K562 (cell line): ENCODE measurements around the gene CRY2. TPM values are rescaled to one million over a fixed set of nuclear protein-coding genes. Genes with fewer than 3 reads are reported as not detected.
A peak's percentile ranks its signal among the peaks of the same experiment; 100 is the strongest.

Experiments
- CEBPG ChIP-seq, 3 experiments: fragments of 200-800 bp in 1 of 3; sonication (Bioruptor generic) in 1 of 3; sonication (generic) in 1 of 3; formaldehyde crosslinking in 1 of 3; IDR thresholded peaks in 2 of 3; conservative IDR thresholded peaks in 1 of 3; 2 replicates each; pipeline versions ENCODE4 v1.6.1 to v1.8.0; 2016 to 2022; ENCODE audit warnings: missing compliant biosample characterization in 2 of 3, missing genetic modification characterization in 2 of 3, mild to moderate bottlenecking in 1 of 3, missing genetic modification reagents in 1 of 3
- ETV5 ChIP-seq: sonication (generic); formaldehyde crosslinking; IDR thresholded peaks from 2 replicates; pipeline ENCODE4 v1.4.0; 2020; ENCODE audit warnings: low read depth, mild to moderate bottlenecking, missing genetic modification reagents
- FIP1L1 ChIP-seq: fragments of 200-400 bp; formaldehyde crosslinking; IDR thresholded peaks from 2 replicates; pipeline ENCODE4 v1.6.1; 2018; ENCODE audit warnings: mild to moderate bottlenecking, low read depth, low read length; ENCODE audit not compliant: poor library complexity, severe bottlenecking
- LARP7 ChIP-seq: fragments of 450-650 bp; IDR thresholded peaks from 2 replicates; pipeline ENCODE4 v1.6.1; 2016
- ZNF134 ChIP-seq: fragments of 250-450 bp; sonication (Bioruptor Pico); conservative IDR thresholded peaks from 2 replicates; pipeline ENCODE4 v1.4.0; 2020
- ZNF263 ChIP-seq: sonication (generic); formaldehyde crosslinking; IDR thresholded peaks from 2 replicates; pipeline ENCODE4 v1.8.0; 2022; ENCODE audit warnings: mild to moderate bottlenecking, missing genetic modification reagents, borderline replicate concordance
- polyA plus RNA-seq, 8 experiments: library from polyadenylated mRNA; depleted of rRNA in 4 of 8; stranded (reverse) in 5 of 8; unstranded in 3 of 8; fragments of >200 nt; fragmentation: Nextera tagmentation in 2 of 8; fragmentation: Illumina TruSeq in 1 of 8; extraction: Ambion mirVana in 2 of 8; extraction: Trizol in 1 of 8; gene quantifications; 2 replicates each; pipeline versions ENCODE4 v1.2.1 to v1.2.3, GENCODE V29; 2011 to 2014; ENCODE audit warnings: inconsistent platforms in 1 of 8, missing spikeins in 1 of 8
- total RNA-seq, 7 experiments: library from RNA; depleted of rRNA in 6 of 7; stranded (reverse); fragments of >200 nt in 6 of 7; fragmentation: Illumina TruSeq in 2 of 7; extraction: Trizol in 2 of 7; gene quantifications; 2 replicates each; pipeline versions ENCODE4 v1.2.1 to v1.2.3, GENCODE V29; 2011 to 2021; ENCODE audit warnings: low replicate concordance in 1 of 7
- TF ChIP-seq, protein P1 (sequence below): fragments of 250-450 bp; sonication (Bioruptor Pico); IDR thresholded peaks from 2 replicates; pipeline ENCODE4 v1.5.0; 2020; ENCODE audit warnings: mild to moderate bottlenecking, borderline replicate concordance

CRY2 gene
- total and polyA plus RNA-seq, 9 of the 15 experiments (the other 6 are each of a cell fraction or from before 2014, with no cell fraction given): 2.3 to 23.9 (median 14.8) TPM

DNA sequence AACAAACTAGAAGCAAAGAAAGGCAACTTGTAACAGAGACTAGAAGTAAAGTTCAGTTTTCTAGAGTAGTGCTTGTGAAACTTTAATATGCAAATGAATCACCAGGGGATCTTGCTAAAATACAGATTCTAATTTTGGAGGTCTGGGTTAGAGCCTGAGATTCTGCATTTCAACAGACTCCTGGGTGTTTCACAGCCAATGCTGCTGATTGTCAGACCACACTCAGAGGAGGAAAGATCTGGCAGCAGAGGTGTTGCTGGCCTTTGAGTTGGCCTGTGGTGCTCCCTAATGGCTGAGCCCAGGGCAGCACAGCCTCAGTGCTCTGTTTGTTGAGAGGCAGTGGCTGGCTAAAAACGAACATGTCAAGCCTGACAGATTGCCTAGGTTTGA lies 5.4 kb downstream of the CRY2 start (continued):
- TF ChIP-seq, protein P1, sequence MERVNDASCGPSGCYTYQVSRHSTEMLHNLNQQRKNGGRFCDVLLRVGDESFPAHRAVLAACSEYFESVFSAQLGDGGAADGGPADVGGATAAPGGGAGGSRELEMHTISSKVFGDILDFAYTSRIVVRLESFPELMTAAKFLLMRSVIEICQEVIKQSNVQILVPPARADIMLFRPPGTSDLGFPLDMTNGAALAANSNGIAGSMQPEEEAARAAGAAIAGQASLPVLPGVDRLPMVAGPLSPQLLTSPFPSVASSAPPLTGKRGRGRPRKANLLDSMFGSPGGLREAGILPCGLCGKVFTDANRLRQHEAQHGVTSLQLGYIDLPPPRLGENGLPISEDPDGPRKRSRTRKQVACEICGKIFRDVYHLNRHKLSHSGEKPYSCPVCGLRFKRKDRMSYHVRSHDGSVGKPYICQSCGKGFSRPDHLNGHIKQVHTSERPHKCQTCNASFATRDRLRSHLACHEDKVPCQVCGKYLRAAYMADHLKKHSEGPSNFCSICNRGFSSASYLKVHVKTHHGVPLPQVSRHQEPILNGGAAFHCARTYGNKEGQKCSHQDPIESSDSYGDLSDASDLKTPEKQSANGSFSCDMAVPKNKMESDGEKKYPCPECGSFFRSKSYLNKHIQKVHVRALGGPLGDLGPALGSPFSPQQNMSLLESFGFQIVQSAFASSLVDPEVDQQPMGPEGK (CRISPR knock-in tag): no peak
- no peak for TF ChIP-seq ZNF134 (CRISPR knock-in tag)
- TF ChIP-seq LARP7: no peak
- TF ChIP-seq CEBPG (CRISPR knock-in tag; IDR thresholded peaks at IDR 0.05): no peak
- no peak for TF ChIP-seq CEBPG (tag; conservative IDR thresholded peaks at IDR 0.05 in 1 of 2, IDR thresholded peaks at IDR 0.05 in 1 of 2)
- TF ChIP-seq ETV5: no peak
- TF ChIP-seq FIP1L1: no peak
- peak; percentile 84 for TF ChIP-seq ZNF263 (CRISPR knock-in tag)
